Measurements from ENCODE around the gene IL17RE.

Gene IL17RE

DNA sequence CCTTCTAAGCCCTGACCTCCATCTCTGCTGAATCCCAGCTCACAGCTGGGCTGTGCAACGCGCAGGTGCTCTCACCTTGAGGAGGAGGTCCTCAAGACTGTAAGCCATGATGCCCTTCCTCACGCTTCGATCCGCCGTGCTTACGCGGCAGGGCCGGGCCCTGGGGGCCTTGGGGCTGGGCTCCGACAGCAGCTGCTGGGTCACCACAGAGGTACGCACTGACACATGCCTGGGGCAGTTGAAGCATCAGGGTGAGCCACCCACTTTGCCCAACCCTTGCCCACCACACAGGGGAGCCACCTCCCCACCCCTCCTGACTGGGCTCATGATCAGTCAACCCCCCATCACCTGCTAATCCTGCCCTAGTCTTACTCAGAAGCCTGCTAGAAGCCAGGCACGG lies 25.7 kb upstream of the IL17RE start:
- no peak overlapping the region for H3K27ac ChIP-seq
- no peak overlapping the region for H3K4me3 ChIP-seq (ENCODE audit: low read depth in 1 of 2, low read length in 1 of 2)
- TF ChIP-seq, protein P1, sequence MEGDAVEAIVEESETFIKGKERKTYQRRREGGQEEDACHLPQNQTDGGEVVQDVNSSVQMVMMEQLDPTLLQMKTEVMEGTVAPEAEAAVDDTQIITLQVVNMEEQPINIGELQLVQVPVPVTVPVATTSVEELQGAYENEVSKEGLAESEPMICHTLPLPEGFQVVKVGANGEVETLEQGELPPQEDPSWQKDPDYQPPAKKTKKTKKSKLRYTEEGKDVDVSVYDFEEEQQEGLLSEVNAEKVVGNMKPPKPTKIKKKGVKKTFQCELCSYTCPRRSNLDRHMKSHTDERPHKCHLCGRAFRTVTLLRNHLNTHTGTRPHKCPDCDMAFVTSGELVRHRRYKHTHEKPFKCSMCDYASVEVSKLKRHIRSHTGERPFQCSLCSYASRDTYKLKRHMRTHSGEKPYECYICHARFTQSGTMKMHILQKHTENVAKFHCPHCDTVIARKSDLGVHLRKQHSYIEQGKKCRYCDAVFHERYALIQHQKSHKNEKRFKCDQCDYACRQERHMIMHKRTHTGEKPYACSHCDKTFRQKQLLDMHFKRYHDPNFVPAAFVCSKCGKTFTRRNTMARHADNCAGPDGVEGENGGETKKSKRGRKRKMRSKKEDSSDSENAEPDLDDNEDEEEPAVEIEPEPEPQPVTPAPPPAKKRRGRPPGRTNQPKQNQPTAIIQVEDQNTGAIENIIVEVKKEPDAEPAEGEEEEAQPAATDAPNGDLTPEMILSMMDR (IDR thresholded peaks at IDR 0.05): no peak
- H3K9me3 ChIP-seq: no peaks in the 10 kb centered on the region
- no peaks in the 10 kb centered on the region for H3K27me3 ChIP-seq
- no peaks in the 10 kb centered on the region for H3K4me1 ChIP-seq (ENCODE audit: control insufficient read depth in 1 of 2, insufficient read depth in 1 of 2, low read depth in 1 of 2, low read length in 1 of 2)
- H3K36me3 ChIP-seq: no peaks in the 10 kb centered on the region

DNA sequence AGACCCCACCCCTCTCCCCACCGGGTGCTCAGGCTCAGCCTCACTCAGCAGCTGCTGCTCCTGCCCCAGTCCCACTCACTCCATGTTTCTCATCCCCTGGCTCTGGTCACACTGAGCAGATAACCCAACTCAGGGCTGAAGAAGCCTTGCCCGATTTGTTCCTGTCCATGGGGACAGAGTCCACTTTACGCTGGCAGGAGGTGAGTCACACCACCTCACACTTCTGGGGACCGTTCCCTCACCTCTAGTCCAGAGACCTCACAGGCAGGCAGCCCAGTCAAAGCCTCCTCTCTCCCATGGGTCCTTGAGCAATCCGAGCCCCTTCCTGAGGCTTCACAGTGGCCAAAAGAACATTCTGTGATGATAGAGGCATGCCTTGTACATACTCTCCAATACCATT lies 23.9 kb upstream of the IL17RE start:
- TF ChIP-seq, protein P1 (IDR thresholded peaks at IDR 0.05): no peak
- Histone ChIP-seq H3K27me3 (no peaks in the 10 kb centered on the region), H3K4me1 (ENCODE audit: control insufficient read depth in 1 of 2, insufficient read depth in 1 of 2, low read depth in 1 of 2, low read length in 1 of 2) (no peaks in the 10 kb centered on the region), H3K36me3 (no peaks in the 10 kb centered on the region), H3K27ac (no peak overlapping the region), H3K4me3 (ENCODE audit: low read depth in 1 of 2, low read length in 1 of 2) (no peak overlapping the region), H3K9me3 (no peaks in the 10 kb centered on the region)

DNA sequence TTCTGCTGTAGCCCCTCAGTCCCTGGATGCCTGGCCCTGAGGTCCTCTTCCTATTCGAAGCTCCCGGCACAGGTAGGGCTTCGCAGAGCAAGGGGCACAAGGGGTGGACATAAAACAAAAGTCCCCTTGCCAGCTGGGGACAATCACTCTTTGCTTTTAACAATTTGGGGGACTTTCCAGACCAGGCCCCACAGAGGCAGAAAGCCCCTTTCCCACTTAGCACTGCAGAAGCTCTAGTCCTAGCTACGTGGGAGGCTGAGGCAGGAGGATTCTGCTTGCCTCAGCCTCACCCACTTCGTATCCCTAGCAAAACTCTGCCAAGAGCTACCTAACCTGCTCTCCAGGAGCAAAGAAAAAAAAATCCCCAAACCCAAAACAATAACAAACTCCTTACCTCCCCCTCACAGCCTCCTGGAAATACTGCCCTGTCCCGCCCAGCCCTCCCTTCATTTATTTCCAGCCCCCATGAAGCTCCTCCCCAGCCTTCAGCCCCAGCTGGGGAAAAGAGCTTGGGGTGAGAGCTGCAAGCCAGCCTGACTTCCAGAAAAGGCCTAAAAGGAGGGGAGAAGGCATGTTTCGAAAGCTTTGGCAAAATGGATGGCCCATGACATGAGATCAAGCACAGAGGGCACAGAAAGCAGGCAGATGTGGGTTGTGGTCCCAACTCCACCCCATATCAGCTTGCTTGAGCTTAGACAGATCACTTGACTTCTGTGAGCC lies 22.7 kb upstream of the IL17RE start, which contains the start of gene CIDEC:
CIDEC (minus strand) TSS at position 424 of the 720 bp plus-strand sequence. CDS start 1,767 bp downstream, outside the sequence.
- no peaks in the 10 kb centered on the region for H3K36me3 ChIP-seq
- no peaks in the 10 kb centered on the region for H3K27me3 ChIP-seq
- no peaks in the 10 kb centered on the region for H3K9me3 ChIP-seq
- TF ChIP-seq, protein P1 (IDR thresholded peaks at IDR 0.05): no peak
- H3K4me1 ChIP-seq (ENCODE audit: control insufficient read depth in 1 of 2, insufficient read depth in 1 of 2, low read depth in 1 of 2, low read length in 1 of 2): no peaks in the 10 kb centered on the region
- H3K27ac ChIP-seq: no peak within 1 kb of the TSS
- H3K4me3 ChIP-seq (ENCODE audit: low read depth in 1 of 2, low read length in 1 of 2): no peak within 1 kb of the TSS

DNA sequence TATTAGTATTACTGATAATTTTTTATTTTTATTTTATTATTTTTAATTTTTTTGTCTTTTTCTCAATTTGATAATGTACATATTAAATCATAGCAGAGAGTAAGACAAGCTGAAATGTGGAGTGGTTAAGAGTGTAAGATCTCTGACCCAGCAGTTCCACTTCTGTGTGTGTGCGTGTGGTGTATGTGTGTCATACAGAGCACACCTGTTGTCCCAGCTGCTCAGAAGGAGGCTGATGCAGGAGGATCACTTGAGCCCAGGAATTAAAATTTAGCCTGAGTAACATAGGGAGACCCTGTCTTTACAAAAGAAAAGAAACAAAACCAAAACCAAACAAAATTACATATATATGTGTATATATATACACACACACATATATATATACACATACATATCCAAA lies 21.2 kb upstream of the IL17RE start:
- H3K4me3 ChIP-seq (ENCODE audit: low read depth in 1 of 2, low read length in 1 of 2): no peak overlapping the region
- no peaks in the 10 kb centered on the region for H3K4me1 ChIP-seq (ENCODE audit: control insufficient read depth in 1 of 2, insufficient read depth in 1 of 2, low read depth in 1 of 2, low read length in 1 of 2)
- H3K9me3 ChIP-seq: no peaks in the 10 kb centered on the region
- no peaks in the 10 kb centered on the region for H3K27me3 ChIP-seq
- H3K36me3 ChIP-seq: no peaks in the 10 kb centered on the region
- TF ChIP-seq, protein P1 (IDR thresholded peaks at IDR 0.05): no peak
- H3K27ac ChIP-seq: no peak overlapping the region

DNA sequence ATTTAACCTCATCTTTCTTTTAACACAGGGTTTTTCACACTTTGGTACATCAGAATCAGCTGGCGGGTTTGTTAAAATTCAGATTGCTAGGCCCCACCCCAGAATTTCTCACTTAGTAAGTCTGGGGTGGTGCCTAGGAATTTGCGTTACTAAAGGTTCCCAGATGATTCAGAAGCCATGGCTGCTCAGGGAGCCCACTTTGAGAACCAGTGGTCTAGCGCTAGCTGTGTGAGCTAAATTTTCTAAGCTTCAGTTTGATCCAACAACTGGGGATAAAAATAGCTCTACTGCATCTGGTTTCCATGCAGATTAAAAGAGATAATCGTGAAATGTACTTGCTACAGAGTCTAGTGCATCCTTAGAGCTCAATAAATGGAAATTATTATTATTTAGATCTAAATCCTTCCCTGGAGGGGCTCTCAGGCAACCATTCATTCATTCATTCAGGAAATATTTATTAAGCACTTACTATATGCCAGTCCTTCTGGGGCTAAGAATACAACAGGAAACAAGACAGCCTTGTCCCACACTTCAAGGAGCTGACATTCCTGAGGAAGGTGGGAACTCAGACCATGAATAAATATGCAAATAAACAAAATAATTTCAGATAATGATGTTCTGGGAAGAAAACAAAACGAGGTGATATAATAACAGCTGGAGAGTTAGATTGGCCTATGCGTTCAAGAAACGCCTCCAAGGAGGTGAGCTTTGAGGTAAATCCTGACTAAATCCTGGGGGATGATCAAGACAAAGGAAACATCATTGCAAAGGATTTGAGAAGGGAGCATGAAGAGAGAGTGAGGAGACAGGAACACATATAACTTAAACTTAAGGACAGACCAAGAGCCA lies 18.7 kb upstream of the IL17RE start:
- no peaks in the 10 kb centered on the region for H3K9me3 ChIP-seq
- H3K4me3 ChIP-seq (ENCODE audit: low read depth in 1 of 2, low read length in 1 of 2): no peak overlapping the region
- TF ChIP-seq, protein P1 (IDR thresholded peaks at IDR 0.05): no peak
- H3K27ac ChIP-seq: no peak overlapping the region
- no peaks in the 10 kb centered on the region for H3K4me1 ChIP-seq (ENCODE audit: control insufficient read depth in 1 of 2, insufficient read depth in 1 of 2, low read depth in 1 of 2, low read length in 1 of 2)
- H3K36me3 ChIP-seq: no peaks in the 10 kb centered on the region
- H3K27me3 ChIP-seq: no peaks in the 10 kb centered on the region

Measured in neutrophil (primary cell).